Measurements from ENCODE around the gene SNTG2. TPM values are rescaled to one million over a fixed set of nuclear protein-coding genes. Genes with fewer than 3 reads are reported as not detected.
"Not testable (repeated sequence)": the region's sequence is repeated elsewhere in the genome, so short reads cannot be mapped to it uniquely, and the experiment has no call there.

Gene SNTG2
- total RNA-seq, 4 donors from 2014 or later, result 0.99 to 3.9 (median 2.3) TPM

DNA sequence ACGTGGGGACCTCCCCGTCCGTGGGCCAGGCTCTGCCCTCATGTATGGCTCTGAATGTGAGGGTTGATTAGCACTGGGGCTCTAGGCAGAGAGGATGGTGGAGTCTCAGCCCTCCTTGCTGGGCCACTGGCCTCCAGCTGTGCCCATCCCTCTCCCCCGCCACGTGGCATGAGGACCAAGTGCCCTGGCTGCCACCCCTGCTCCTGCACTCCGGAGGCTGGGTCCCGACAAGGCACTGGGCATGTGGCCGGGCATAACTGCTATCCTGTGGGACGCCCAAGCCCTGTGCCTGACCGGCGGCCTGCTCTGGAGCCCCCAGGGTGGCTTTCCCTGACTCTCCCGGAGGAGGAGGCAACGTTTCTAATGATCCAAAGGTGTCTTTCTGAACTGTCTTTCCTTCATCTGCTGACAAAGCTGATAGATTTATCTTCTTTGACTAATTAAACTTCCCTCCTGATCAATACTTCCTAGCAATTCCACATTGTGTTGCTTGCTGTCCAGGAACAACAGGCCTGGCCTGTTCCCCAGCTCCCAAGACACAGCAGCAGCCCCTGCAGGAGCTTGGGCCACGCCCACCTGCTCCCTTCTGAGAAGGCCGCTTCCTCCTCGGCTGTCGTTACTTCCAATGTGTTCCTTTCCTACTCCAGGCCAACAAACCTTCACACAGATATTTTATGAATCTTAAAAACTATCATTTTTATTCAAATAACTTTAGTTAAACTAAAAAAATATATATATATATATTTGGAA is 132.0 kb downstream of the SNTG2 start:
- Histone ChIP-seq H3K27ac (no peak overlapping the region), H3K9me3 (no peaks in the 10 kb centered on the region), H3K4me1 (peaks cover 6% of the 10 kb centered on the region), H3K4me3 (no peak overlapping the region), H3K36me3 (no peaks in the 10 kb centered on the region), H3K27me3 (no peaks in the 10 kb centered on the region)
- 80% methylated on average over 15 of the region's 17 CpGs for WGBS
- no peak for DNase-seq (ENCODE audit: low spot score in 2 of 2)
- TF ChIP-seq EP300 (IDR thresholded peaks at IDR 0.05) (no peak), POLR2A (IDR thresholded peaks at IDR 0.05) (no peak), POLR2AphosphoS5 (IDR thresholded peaks at IDR 0.05) (no peak)
- TF ChIP-seq, protein P1, sequence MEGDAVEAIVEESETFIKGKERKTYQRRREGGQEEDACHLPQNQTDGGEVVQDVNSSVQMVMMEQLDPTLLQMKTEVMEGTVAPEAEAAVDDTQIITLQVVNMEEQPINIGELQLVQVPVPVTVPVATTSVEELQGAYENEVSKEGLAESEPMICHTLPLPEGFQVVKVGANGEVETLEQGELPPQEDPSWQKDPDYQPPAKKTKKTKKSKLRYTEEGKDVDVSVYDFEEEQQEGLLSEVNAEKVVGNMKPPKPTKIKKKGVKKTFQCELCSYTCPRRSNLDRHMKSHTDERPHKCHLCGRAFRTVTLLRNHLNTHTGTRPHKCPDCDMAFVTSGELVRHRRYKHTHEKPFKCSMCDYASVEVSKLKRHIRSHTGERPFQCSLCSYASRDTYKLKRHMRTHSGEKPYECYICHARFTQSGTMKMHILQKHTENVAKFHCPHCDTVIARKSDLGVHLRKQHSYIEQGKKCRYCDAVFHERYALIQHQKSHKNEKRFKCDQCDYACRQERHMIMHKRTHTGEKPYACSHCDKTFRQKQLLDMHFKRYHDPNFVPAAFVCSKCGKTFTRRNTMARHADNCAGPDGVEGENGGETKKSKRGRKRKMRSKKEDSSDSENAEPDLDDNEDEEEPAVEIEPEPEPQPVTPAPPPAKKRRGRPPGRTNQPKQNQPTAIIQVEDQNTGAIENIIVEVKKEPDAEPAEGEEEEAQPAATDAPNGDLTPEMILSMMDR (IDR thresholded peaks at IDR 0.05), result no peak

DNA sequence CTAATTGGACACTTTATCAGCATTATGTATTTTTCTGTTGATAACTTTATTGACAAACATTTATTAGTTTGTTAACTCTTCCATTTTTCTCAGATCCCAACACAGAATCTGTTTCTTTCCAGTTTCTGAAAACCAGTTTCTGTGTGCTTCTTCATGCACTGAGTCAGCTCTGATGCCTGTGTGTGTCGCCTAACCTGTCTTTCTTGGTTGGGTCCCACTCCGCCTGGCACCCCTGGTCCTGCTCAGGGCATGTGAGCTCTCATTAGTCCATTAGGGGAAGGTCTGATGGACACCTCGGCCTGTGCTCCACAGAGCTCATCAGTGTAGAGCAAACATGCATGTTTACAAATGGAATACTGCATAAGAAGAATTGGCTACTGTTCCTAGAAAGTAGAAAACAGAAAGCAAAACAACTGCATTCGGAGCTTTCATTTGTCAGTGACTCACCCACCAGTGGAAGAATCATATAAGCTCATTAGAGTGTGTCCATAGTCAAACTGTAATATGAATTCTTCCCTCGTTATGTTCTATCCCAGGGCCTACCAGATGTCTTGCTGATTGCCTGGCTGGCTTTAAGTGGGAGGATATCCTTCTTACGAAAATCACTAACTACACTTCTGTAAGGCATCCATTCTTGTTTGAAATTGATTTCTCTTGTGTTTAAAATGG is 137.7 kb downstream of the SNTG2 start:
- H3K4me3 ChIP-seq, result no peak overlapping the region
- DNase-seq (ENCODE audit: low spot score in 2 of 2), result no peak
- TF ChIP-seq, protein P1 (IDR thresholded peaks at IDR 0.05), result no peak
- TF ChIP-seq POLR2AphosphoS5 (IDR thresholded peaks at IDR 0.05) (no peak), POLR2A (IDR thresholded peaks at IDR 0.05) (no peak), EP300 (IDR thresholded peaks at IDR 0.05) (no peak)
- no peaks in the 10 kb centered on the region for H3K9me3 ChIP-seq
- H3K4me1 ChIP-seq, result peaks cover 3% of the 10 kb centered on the region
- no peaks in the 10 kb centered on the region for H3K27me3 ChIP-seq
- no peaks in the 10 kb centered on the region for H3K36me3 ChIP-seq
- 64% methylated on average over 6 of the region's 6 CpGs for WGBS
- H3K27ac ChIP-seq, result no peak overlapping the region

DNA sequence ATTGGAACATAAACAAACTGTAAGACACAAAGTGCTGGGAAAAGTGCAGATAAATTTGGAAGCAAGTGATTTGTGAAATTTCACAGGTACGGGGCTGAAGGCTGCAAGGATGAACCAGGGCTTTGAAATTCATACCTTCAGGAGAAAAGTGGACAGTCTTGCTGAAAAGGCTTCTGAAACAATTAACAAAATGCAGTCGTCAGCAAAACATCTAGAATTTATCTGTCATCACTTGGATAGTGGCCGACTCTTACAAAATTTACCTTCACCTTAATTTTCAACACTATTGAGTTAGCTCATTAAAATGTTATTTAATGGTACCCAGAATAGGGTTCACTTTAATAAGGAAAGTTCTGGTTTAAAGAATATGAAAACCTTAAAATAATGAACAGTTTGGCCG is 138.3 kb downstream of the SNTG2 start:
- no peak overlapping the region for H3K27ac ChIP-seq
- H3K36me3 ChIP-seq, result no peaks in the 10 kb centered on the region
- TF ChIP-seq EP300 (IDR thresholded peaks at IDR 0.05) (no peak), POLR2AphosphoS5 (IDR thresholded peaks at IDR 0.05) (no peak), POLR2A (IDR thresholded peaks at IDR 0.05) (no peak)
- TF ChIP-seq, protein P1 (IDR thresholded peaks at IDR 0.05), result no peak
- H3K9me3 ChIP-seq, result no peaks in the 10 kb centered on the region
- H3K4me3 ChIP-seq, result no peak overlapping the region
- no peak for DNase-seq (ENCODE audit: low spot score in 2 of 2)
- WGBS, result 89% methylated on average over 4 of the region's 4 CpGs
- no peaks in the 10 kb centered on the region for H3K27me3 ChIP-seq
- peaks cover 3% of the 10 kb centered on the region for H3K4me1 ChIP-seq

DNA sequence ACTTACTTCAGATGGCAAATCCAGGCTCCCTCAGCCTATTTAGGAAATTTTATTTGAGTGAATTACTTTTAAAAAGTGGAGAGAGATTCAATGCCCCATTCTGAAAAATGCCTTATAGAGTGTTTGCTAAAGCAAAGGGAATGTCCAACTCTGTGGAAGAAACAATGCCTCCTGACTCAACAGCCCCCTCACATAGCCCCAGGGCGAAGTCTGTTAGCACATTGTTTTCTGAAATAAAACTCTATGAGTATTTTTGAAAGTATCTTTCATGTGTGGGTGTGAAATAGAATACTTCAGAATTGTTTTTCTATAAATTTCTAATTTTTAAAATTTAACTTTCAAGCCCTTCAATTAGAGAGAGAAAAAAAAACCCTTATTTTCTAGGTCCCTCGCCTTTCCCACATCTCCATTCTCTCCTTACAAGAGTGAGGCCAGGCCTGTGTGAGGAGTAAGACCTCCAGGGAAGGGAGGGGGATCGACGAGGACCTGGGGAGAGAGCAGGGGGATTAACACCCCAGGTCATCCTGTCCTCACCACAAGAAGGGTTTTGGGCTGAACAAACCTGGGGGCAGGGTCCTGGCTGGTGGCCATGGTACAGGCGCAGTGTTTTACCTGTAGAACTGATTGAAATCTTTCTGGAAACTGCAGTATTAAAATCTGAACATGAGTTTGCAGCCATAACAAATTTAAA is 141.4 kb downstream of the SNTG2 start:
- Histone ChIP-seq H3K36me3 (no peaks in the 10 kb centered on the region), H3K27me3 (no peaks in the 10 kb centered on the region), H3K27ac (no peak overlapping the region), H3K4me3 (no peak overlapping the region), H3K4me1 (peaks cover 3% of the 10 kb centered on the region), H3K9me3 (no peaks in the 10 kb centered on the region)
- TF ChIP-seq, protein P1 (IDR thresholded peaks at IDR 0.05), result no peak
- TF ChIP-seq POLR2AphosphoS5 (IDR thresholded peaks at IDR 0.05) (no peak), EP300 (IDR thresholded peaks at IDR 0.05) (no peak), POLR2A (IDR thresholded peaks at IDR 0.05) (no peak)
- 83% methylated on average over 5 of the region's 5 CpGs for WGBS
- no peak for DNase-seq (ENCODE audit: low spot score in 2 of 2)

DNA sequence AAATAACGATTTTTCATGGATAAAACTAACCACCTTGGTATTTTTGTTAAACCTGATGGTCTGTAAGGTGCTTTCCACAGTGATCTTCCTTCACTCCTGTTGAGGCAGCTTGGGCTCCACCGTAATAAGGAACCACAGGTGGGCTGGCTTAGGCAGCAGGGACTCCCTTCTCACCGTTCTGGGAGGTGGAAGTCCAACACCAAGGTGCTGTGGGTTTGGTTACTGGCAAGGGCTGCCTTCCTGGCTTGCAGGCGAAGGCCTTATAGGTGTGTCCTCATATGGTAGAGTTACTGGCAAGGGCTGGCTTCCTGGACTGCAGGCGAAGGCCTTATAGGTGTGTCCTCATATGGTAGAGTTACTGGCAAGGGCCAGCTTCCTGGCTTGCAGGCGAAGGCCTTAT is 143.0 kb downstream of the SNTG2 start:
- H3K27ac ChIP-seq, H3K9me3 ChIP-seq: not testable (repeated sequence)

More for the DNA sequence above, 143.0 kb downstream of the SNTG2 start:
- not testable (repeated sequence) for H3K4me1 ChIP-seq; H3K36me3 ChIP-seq; DNase-seq (ENCODE audit: low spot score in 2 of 2); H3K27me3 ChIP-seq; H3K4me3 ChIP-seq
- 36% methylated on average over 3 of the region's 6 CpGs for WGBS
